Stimulated activated CD4-positive, alpha-beta T cell treated with anti-CD3 and anti-CD28 coated beads, Interleukin-4, amount 100 ng/mL, for 4 hours (primary cell): ENCODE results near the gene CDH1.

ENCODE experiments used
- DNase-seq, 2 experiments: peaks; one replicate each; pipeline ENCODE4 v3.0.0-alpha.2; 2020

Gene CDH1

DNA sequence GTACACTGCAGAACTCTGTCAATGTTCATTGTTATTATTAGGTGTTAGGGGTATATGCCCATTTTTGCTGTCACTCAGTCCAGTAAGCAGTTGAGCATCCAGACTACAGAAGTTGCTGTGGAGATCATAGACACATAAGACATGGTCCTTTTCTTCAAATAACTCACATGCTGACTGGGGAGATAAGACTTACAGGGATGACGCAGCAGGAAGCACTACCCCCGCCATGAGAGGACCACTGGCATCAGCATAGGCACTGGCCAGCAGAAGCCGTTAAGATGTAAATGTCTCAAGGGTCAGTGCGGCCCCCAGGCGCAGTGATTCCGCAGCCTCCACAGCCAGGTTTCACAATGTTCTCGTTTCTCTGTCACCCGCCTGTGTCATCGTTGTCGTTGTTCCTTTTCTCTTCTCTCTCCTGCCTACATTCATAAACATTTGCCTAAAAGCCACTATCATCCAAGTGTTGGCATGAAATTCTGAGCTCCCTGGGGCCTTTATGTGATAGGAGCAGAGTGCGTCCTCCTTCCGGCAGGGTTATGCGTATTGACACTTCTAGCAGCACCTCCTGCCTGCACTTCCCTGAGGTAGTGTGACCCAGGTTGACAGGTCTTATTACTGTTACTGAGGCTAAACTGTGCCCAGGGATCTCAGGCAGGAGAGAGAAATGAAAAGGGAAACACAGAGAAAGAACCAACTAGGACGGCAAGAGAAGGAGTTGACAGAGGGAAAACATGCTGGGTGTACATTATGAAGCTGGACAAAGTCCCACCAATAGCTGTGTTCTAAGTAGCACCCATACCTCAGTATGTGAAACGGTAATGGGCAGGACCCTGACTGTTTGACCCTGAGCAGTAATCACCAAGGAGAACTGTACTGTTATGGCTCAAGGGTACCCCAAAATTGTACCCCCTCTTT is 124.1 kb downstream of the CDH1 start:
- no peak for DNase-seq

DNA sequence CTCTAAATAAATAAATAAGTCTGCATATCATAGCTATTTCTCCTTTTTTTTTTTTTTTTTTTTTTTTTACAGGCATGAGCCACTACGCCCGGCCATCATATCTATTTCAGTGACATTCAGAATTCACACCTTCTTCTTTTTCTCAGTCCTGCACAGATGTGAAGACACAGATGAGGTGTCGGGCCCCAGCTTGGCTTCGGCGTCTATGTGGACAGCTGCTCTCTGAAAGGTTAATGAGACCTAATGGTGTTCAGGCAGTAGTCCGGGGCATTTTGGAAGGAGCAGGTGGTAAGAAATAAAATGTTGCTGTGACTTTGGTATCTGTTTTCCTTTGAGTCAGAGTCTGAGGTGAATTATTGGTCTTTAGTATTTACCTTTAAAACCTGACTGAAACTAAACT is 129.8 kb downstream of the CDH1 start:
- DNase-seq: no peak

DNA sequence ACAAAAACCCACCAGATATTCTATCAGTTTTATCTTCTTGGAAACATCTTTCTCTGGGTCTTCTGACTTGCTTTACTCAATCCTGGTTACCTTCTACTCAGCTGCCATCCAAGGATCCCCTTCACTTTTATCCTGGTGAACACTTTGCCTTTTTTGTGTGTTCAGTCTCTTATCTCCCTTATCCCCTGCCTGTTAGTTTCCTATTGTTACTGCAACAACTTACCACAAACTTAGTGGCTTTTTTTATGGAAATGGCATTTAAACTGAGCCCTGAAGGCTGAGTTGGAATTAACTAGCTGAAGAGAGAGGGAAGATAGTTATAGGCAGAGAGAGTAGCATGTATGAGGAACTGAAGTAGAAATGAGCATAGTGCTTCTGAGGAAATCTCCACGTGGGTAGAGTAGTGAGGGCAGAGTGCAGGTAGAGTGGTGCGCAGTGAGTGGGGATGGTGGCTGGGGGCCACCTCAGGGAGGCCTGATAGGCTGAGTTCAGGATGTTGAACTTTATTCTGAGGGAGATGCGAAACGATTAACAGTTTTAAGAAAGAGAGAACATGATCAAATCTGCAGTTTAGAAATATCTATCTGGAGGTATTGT is 132.5 kb downstream of the CDH1 start:
- no peak for DNase-seq

DNA sequence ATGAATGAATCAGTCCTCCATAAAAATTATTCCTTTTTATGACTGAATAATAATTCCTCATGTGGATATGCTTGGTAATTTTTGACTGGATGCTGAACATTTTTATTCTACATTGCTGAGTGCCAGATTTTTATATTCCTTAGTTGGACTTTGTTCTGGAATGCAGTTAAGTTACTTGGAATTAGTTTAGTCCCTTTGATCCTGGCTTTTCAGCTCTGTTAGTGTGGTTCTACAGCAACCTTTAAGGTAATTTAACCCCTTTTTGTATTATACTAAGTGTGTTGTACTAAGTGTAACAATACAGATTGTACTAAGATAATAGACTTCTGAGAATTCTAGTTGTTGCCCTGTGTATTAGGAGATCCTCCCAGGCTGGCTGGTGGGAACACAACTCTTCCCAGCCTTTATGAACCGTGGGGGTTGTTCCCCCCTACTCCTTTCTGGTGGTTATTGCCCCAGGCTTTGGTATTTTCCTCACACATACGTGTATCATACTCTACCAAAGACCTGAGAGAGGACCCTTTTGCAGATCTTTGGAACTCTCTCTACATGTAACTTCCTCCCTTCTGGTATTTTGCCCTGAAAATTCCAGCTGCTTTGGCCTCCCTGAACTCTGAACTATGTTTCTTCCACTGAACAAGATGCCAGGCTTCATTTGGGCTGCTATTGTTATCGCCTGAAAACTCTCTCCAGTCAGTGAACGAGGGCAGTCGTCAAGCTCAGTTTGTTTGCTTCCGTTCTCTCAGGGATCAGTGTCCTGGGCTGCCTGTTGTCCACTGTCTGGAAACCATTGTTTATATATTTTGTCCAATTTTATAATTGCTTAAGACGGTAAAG is 136.8 kb downstream of the CDH1 start:
- no peak for DNase-seq

DNA sequence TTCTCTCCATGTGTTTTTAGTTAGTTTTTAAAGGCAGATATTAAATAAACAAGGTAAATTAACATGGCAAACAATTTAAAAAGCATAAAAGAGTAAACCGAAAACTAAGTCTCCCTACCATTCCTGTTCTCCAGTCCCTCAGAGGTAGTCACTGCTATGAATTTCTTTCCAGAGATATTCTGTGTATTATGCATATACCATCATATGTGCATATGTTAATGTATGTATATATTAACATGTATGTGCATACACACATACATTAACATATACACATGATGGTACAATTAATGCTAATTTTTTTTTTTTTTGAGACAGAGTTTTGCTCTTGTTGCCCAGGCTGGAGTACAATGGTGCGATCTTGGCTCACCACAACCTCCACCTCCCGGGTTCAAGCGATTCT is 138.8 kb downstream of the CDH1 start:
- no peak for DNase-seq

DNA sequence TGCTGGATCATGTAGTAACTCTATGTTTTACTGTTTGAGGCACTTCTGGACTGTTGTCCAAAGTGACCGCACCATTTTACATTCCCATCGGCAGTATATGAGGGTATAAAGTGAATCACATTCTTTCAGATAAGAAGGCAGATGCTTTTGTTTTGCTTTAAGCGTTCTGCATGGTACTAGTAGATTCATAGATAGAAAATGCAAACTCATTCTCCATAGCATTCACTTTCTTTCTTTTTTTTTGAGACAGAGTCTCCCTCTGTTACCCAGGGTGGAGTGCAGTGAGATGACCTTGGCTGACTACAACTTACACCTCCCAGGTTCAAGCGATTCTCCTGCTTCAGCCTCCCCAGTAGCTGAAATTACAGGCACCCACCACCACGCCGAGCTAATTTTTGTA is 146.6 kb downstream of the CDH1 start:
- DNase-seq: no peak

DNA sequence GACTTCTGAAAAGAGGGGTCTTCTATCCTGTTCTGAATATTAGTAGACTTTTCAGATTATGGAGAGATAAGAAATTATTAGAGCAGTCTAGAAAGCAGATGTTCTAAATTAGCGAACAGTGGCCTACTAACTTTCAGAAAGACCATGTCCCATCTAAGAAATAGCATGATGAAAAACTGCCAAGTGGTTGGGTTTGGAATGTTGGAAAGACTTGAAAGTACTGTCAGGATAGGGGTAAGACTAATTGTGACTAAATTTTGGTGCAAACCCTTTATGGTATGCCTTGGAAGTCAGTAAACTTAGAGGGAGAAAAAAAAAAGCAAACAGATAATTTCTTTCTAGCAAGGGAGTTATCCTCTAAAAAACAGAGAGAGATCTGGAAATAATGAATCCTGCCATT is 147.3 kb downstream of the CDH1 start:
- no peak for DNase-seq
